ENCODE data around the gene LMOD3.

LMOD3 gene

DNA sequence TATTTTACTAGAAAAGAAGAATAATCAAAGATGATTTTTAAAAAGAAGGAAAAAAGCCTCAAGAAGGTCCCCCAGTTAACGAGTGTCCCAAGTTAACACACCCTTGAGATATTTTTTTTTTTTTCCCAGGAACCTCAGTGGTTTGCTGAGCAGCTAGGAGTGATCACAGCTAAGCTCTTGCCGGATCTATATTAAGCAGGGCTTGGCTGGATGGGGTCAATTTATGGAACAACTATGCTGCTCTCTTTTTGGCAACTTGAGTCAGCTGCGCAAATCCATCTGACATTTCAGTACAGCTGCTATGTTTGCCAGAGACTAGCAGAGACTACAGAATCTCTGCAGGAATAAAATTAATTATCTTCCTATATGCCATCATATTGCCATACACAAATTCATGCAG is at the start of gene LMOD3:
TSS of gene LMOD3 (minus strand) at position 193 of the 400 bp plus-strand sequence. CDS start 209 bp downstream, outside the sequence.
- no peak for DNase-seq (ENCODE audit: low read depth in 2 of 2)

DNA sequence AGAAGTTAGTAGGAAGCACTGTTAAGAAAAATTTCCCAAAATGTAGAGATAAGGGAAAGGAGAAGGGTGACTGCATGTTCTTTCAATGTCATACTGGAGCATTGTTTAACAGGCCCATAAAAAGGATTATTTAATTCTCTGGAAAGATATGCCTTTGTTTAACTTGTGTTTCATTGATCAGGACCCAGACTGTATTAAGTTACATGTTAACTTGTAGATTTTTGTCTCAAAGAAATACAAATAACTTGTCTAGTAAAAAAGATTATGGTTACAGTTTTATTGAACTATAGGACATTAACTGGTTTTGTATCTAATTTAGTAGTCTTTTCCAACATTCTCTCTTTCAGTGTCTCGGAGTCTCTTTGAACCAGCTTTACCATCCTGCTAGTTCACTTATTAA is 49.7 kb upstream of the LMOD3 start:
- DNase-seq (ENCODE audit: low read depth in 2 of 2): no peak

DNA sequence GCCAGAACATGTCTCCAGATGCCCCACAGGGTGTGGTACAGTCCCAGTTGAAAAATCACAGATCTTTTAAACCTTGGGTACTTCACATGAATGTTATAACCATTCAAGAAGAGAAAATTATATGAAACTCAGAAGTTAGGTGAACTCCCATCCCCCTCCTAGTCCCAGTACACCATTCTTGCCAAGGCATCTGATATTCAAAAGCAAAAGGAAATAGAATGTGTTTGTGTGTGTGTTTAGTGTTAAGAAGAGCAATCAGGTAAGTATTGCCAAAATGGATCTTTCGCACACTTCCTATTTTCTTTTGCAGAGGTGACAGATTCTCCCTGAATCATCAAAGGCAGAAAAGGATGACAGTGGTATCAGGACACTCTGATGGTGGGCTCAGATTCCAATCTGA is 44.1 kb upstream of the LMOD3 start:
- DNase-seq (ENCODE audit: low read depth in 2 of 2): no peak

- DNase-seq (ENCODE audit: low read depth in 2 of 2): no peak
Measured at GRCh38 chr3:69165744-69166143, 43.3 kb upstream of the LMOD3 start.

- DNase-seq (ENCODE audit: low read depth in 2 of 2): no peak
Measured at GRCh38 chr3:69164296-69164695, 41.9 kb upstream of the LMOD3 start.

DNA sequence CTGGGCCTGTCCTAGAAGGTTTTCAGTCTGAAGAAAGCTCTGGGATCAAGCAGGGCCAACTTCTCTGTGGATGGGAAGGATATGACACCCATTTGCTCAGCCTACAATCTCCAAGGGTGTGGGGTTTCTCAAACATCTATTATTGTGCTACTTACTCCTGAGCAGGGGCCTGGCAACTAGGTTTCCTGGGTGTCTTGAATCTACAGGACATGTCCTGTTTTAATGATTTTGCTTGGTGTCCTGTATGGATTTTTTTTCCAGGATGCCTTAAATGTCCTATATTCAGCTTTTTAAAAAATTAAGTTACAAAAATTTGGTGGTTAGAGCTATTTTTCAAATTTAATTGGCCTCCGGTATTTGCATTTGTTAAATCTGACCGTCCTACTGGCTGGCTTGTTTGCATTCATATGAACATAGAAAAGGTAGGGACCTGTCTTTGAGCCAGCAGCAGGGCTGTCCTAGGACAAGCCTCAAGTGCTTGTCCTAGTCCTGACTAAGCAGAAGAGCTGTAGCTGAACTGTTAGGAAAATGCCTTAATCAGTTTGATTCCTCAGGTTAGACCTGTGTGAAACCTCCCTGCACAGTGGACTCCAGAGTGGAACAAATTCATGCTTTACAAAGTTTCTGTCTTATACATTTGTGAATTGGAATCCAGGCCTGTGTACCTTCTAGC is 40.0 kb upstream of the LMOD3 start:
- DNase-seq (ENCODE audit: low read depth in 2 of 2): no peak

- peak; percentile 2 to 7 for DNase-seq (ENCODE audit: low read depth in 2 of 2)
Measured at GRCh38 chr3:69161587-69162307, 39.4 kb upstream of the LMOD3 start.

DNA sequence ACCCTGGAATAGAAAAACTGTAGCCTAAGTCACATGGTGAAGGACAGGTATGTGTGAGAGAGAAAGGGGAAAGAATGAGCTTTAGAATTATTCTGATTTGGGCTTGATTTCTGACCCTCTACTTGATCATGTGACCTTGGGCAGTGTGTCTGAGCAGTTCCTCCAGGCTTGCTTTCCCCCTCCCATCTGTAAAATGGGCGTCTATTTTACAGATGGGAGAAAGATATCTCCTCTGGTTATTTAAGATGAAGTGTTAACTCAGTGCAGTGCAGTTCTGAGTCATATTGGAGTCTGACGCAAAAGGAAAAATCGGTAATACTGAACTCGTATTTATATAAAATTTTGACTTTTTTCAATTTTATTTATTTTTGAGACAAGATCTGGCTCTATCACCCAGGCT is 38.1 kb upstream of the LMOD3 start:
- no peak for DNase-seq (ENCODE audit: low read depth in 2 of 2)

- no peak for DNase-seq (ENCODE audit: low read depth in 2 of 2)
Measured at GRCh38 chr3:69160107-69160506, 37.7 kb upstream of the LMOD3 start.

DNA sequence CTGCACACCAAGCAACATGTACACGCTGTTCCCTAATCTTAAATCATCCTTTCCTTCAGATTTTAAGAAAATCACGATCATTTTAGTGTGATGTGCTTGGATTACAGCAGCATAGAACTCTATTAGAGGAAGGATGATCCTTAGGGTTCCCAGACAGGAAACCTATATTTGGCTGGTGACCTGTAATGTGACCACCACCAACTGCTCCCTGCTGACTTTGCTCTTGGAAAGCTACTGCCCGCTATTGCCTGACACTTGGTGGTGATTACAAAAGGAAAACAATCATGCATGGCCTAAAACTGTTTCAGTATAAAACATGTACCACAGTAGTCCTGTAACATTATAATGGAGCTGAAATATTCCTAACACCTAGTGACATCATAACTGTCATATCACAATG is 27.2 kb upstream of the LMOD3 start:
- DNase-seq (ENCODE audit: low read depth in 2 of 2): no peak

- DNase-seq (ENCODE audit: low read depth in 2 of 2): no peak
Measured at GRCh38 chr3:69145688-69146087, 23.3 kb upstream of the LMOD3 start.

- no peak for DNase-seq (ENCODE audit: low read depth in 2 of 2)
Measured at GRCh38 chr3:69144631-69145245, 22.3 kb upstream of the LMOD3 start.

DNA sequence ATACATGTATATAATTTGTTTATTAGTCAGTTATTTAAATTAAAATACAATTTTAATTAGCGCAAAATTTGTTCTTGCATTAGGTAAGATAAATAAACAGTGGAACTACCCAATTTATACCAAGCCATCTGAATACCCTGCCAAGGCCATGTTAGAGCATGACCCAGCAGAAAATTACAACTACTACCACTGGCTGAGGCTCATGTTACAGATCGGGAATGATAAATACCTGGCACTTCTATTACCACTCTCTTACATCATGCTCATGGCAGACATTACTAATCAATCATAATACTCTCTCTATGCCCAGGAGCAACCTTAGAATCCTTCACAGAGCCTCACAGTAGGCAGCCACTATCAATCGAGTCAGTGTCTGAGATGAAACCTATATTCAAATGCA is 21.2 kb upstream of the LMOD3 start:
- DNase-seq (ENCODE audit: low read depth in 2 of 2): no peak

- DNase-seq (ENCODE audit: low read depth in 2 of 2): no peak
Measured at GRCh38 chr3:69142797-69143454, 20.5 kb upstream of the LMOD3 start.

GRCh38 chr3:69142090-69142489 is 19.7 kb upstream of the LMOD3 start:
- DNase-seq (ENCODE audit: low read depth in 2 of 2): no peak

GRCh38 chr3:69141313-69141712 is 18.9 kb upstream of the LMOD3 start:
- DNase-seq (ENCODE audit: low read depth in 2 of 2): no peak

DNA sequence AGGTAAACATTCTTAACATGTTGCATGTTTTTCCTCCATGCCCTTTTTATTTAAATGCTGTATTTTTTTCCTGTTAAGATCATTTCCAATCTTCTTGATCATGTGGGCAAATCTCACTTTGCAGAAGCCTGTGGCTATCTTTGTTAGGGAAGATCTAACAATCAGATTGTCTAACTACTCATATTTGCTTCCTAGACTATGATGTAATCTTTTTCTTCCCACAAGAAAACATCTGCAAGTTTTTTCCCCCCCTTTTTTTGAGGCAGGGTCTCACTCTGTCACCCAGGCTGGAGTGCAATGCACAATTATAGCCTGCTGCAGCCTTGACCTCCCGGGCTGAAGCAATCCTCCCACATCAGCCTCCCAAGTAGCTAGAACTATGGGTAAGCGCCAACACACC is 15.0 kb upstream of the LMOD3 start:
- no peak for DNase-seq (ENCODE audit: low read depth in 2 of 2)

DNA sequence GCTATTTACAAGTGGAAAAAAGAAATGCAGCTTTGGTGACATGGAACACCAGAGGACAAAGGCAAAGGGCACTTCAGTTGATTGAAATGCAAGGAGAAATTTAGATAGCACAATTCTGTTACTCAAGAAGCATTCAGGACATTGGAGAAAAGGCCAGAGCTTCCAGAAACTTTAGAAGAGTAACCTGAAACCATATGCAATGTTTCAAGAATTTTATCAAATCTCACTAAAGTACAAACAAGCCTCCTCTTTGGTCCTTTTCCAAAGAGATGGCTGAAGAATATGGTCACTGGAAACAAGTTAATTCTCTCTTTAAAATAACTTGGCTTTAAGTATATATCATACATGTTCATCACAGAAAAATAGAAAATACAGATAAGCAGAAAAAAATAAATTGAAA is 14.6 kb upstream of the LMOD3 start:
- DNase-seq (ENCODE audit: low read depth in 2 of 2): no peak

- DNase-seq (ENCODE audit: low read depth in 2 of 2): no peak
Measured at GRCh38 chr3:69130689-69131088, 8.3 kb upstream of the LMOD3 start.

GRCh38 chr3:69129531-69129930 is 7.1 kb upstream of the LMOD3 start:
- DNase-seq (ENCODE audit: low read depth in 2 of 2): no peak

- no peak for DNase-seq (ENCODE audit: low read depth in 2 of 2)
Measured at GRCh38 chr3:69128509-69128908, 6.1 kb upstream of the LMOD3 start.

DNA sequence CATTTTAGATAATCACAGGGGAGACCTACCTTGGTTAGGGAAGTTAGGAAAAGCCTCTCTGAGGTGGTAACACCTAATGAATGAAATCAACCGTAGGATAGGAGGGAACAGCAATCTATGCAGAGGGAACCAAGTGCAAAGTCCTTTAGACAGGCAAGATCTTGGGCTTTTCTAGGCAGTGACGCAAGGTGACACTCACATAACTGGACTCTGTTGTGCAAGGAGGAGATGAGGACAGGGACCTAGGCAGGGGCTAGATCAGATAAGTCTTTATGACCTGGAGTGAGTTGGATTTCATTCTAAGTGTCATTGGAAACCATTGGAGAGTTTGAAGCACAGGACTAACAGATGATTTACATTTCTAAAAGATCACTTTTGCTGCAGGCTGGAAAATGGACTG is 4.6 kb upstream of the LMOD3 start:
- DNase-seq (ENCODE audit: low read depth in 2 of 2): no peak

DNA sequence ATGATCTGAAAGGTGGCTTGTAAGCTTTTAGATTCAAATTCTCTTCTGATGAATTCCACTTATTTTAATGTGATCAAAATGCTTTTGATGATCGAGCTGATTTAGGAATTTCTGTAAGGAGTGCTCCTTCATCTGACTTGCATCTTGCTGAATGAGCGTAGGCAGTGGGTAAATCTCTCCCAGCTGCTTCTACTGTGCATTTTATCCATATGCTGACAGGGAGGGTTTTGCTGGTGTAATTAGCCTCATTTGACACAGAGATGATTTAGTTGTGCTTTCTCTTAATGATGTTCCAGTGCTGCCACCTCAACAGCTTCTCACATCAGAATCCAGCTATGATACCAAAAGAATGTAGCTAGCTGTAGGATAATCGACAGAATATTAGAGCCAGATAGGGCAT is 3.8 kb upstream of the LMOD3 start:
- no peak for DNase-seq (ENCODE audit: low read depth in 2 of 2)

All from stimulated activated CD8-positive, alpha-beta memory T cell treated with anti-CD3 and anti-CD28 coated beads, Interleukin-2, amount 100 ng/mL, for 1 hour (primary cell).